WERI-Rb-1 (cell line): ENCODE measurements around the gene POLR2L.

Experiments
- DNase-seq: peaks from one replicate; pipeline ENCODE4 v3.0.0-alpha.2; 2020
- H3K27ac ChIP-seq: fragments of 250-450 bp; sonication (Bioruptor Pico); 2 replicates; pipeline ENCODE4 v1.5.1; 2020; ENCODE audit warnings: mild to moderate bottlenecking, moderate library complexity
- H3K27me3 ChIP-seq: fragments of 250-450 bp; sonication (Bioruptor Pico); 2 replicates; pipeline ENCODE4 v1.5.1; 2021; ENCODE audit warnings: mild to moderate bottlenecking, low read depth, moderate library complexity; ENCODE audit not compliant: insufficient read depth, severe bottlenecking
- H3K36me3 ChIP-seq: fragments of 250-450 bp; sonication (Bioruptor Pico); 2 replicates; pipeline ENCODE4 v1.5.1; 2020; ENCODE audit warnings: mild to moderate bottlenecking, moderate library complexity
- H3K4me3 ChIP-seq: 2 replicates; pipeline ENCODE4 v1.5.1; 2011; ENCODE audit warnings: low read depth, mild to moderate bottlenecking, control low read depth, low read length
- H3K9me3 ChIP-seq: fragments of 250-450 bp; sonication (Bioruptor Pico); 2 replicates; pipeline ENCODE4 v1.5.1; 2021; ENCODE audit warnings: mild to moderate bottlenecking, moderate library complexity; ENCODE audit not compliant: severe bottlenecking
- TF ChIP-seq, protein P1 (sequence below): IDR thresholded peaks from 2 replicates; pipeline ENCODE4 v1.5.1; 2011; ENCODE audit warnings: low read depth, mild to moderate bottlenecking, control low read depth, inconsistent platforms, low read length

The POLR2L gene

DNA sequence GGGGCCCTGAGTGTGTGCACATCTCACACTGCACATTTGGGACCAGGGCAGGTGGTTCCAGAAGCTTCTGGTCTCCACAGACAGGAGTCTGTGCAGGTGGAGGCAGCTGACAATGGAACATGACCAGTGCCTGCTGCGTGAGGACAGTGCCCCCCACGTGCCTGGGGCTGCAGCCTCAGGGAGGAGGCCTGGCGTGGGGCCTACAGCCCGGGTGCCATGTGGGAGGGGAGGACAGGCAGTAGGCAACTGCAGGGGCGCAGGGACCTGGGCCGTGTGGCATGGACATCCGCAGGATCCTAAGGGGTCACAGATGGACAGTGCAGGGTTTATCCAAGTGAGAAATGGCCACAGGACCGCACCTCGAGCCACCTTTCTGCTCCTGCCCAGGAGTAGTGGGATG, 29.1 kb upstream of the POLR2L start:
- no peak overlapping the region for H3K4me3 ChIP-seq
- peaks cover 20% of the 10 kb centered on the region for H3K36me3 ChIP-seq
- TF ChIP-seq, protein P1, sequence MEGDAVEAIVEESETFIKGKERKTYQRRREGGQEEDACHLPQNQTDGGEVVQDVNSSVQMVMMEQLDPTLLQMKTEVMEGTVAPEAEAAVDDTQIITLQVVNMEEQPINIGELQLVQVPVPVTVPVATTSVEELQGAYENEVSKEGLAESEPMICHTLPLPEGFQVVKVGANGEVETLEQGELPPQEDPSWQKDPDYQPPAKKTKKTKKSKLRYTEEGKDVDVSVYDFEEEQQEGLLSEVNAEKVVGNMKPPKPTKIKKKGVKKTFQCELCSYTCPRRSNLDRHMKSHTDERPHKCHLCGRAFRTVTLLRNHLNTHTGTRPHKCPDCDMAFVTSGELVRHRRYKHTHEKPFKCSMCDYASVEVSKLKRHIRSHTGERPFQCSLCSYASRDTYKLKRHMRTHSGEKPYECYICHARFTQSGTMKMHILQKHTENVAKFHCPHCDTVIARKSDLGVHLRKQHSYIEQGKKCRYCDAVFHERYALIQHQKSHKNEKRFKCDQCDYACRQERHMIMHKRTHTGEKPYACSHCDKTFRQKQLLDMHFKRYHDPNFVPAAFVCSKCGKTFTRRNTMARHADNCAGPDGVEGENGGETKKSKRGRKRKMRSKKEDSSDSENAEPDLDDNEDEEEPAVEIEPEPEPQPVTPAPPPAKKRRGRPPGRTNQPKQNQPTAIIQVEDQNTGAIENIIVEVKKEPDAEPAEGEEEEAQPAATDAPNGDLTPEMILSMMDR, result no peak
- no peaks in the 10 kb centered on the region for H3K27me3 ChIP-seq
- no peak overlapping the region for H3K27ac ChIP-seq
- no peaks in the 10 kb centered on the region for H3K9me3 ChIP-seq
- no peak for DNase-seq

DNA sequence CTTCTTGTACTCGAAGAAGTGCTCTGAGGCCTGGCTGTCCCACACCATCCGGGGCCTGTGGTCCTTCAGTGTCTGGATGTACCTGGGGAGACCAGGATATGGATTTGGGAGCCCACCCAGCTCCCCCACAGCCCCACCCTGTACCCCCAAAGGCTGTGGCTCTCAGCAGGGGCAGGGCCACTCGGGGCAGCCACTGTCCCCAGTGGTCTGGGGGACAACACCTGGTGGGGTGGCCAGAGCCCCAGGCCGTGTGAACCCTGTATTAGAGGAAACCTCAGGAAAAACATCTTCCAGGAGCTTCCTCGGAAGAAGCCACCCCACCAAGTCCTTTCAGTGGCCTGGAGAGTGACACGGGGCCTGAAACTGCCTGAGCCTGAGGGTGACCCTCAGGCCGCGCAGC, 28.1 kb upstream of the POLR2L start:
- H3K27ac ChIP-seq, result peak overlapping the region; percentile 56
- H3K27me3 ChIP-seq, result no peaks in the 10 kb centered on the region
- TF ChIP-seq, protein P1, result no peak
- DNase-seq, result no peak
- no peaks in the 10 kb centered on the region for H3K9me3 ChIP-seq
- peaks cover 30% of the 10 kb centered on the region for H3K36me3 ChIP-seq
- no peak overlapping the region for H3K4me3 ChIP-seq

DNA sequence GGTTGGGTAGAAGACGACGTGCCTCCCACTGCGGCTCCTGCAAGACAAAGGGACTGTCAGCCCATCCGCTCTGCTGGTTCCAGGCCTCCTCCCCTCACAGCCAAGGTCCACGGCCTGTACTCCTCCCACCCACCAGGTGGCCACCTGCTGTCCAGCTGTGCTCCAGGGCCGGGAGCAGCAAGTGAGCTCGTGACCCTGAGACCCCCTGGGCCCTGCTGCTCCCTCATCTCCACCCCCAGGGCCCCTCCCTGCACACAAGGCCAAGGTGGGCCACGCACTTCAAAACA, 27.7 kb upstream of the POLR2L start:
- TF ChIP-seq, protein P1, result peak; percentile 76
- peak; percentile 71 for DNase-seq
- peaks cover 30% of the 10 kb centered on the region for H3K36me3 ChIP-seq
- no peaks in the 10 kb centered on the region for H3K9me3 ChIP-seq
- H3K27me3 ChIP-seq, result no peaks in the 10 kb centered on the region
- no peak overlapping the region for H3K4me3 ChIP-seq
- H3K27ac ChIP-seq, result peak overlapping the region; percentile 56

DNA sequence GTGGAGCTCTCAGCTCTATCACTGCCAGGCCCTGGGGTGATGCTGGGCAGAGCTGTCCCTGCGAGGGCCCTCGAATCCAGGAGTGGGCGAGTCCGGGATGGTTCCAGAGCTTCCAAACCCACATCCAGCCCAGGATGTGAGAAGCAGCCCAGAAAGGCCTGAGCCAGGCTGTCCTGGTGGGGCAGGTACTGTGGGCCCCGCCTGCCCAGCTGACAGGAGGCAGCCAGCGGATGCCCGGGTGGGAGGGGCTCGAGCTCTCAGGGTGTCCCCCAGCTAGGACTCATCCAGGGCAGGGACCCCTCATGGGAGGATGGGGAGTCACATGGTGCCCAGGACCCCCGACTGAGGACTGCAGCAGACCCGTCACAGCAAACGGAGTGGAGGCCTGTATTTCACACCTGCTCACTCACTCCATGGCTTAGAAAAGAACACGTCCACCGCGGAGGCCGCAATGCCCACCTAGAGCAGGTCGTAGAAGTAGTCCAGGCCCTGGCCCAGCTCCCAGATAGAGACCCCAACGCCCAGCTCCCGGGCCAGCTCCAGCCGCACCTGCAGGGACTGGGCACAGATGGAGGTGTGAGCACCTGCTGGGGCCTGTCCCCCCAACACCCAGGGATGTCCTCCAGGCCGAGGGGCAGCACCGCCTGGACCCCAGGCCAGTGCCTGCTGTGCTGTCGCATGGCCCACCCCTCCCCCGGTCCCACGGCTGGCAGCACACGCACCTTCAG, 27.2 kb upstream of the POLR2L start:
- H3K27ac ChIP-seq, result peak overlapping the region; percentile 56
- H3K36me3 ChIP-seq, result peaks cover 27% of the 10 kb centered on the region
- no peak overlapping the region for H3K4me3 ChIP-seq
- no peak for DNase-seq
- no peaks in the 10 kb centered on the region for H3K27me3 ChIP-seq
- no peaks in the 10 kb centered on the region for H3K9me3 ChIP-seq
- TF ChIP-seq, protein P1, result no peak

DNA sequence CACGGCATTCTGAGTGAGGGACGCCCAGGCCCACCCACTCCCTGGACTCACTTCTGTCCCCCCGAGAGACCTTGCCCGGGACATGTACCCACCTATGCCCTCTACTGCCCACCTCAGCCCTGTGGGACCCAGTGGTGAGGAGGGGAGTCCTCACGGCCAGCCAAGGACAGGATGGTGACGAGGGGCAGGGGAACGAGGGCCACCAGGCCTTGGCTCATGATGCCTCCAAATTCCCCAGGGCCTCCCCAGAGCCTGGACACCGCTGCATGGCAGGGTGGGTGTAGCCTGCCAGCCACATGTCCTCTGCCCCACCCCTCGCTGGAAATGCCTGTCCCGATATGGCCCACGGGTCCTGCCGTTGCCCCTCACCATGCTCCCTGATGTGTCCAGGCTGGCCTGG, 26.5 kb upstream of the POLR2L start:
- Histone ChIP-seq H3K27me3 (no peaks in the 10 kb centered on the region), H3K9me3 (no peaks in the 10 kb centered on the region), H3K4me3 (no peak overlapping the region), H3K27ac (no peak overlapping the region; the same call in 1 of the 2 replicates), H3K36me3 (peaks cover 24% of the 10 kb centered on the region)
- TF ChIP-seq, protein P1, result no peak
- no peak for DNase-seq

DNA sequence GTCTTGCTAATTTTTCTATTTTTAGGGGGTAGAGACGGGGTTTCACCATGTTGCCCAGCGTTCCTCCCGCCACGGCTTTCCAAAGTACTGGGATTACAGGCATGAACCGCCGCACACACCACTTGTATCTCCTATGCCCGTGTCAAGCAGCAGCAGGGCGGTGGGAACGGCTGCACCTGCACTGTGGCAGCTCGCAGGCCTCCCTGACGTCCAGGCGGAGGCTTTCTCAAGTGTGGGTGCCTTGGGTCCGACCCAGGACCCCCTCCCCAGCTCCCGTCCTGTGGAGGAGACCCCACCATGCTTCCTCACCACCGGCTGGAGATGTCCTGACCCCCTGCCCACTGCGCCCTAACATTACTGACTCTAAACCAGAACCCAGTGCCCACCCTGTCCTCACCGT, 26.1 kb upstream of the POLR2L start:
- TF ChIP-seq, protein P1, result no peak
- no peaks in the 10 kb centered on the region for H3K9me3 ChIP-seq
- DNase-seq, result no peak
- no peak overlapping the region for H3K27ac ChIP-seq
- H3K4me3 ChIP-seq, result no peak overlapping the region
- peaks cover 25% of the 10 kb centered on the region for H3K36me3 ChIP-seq
- no peaks in the 10 kb centered on the region for H3K27me3 ChIP-seq
